ENCODE results near the gene SORD. TPM values are rescaled to one million over a fixed set of nuclear protein-coding genes. Genes with fewer than 3 reads are reported as not detected.

Gene SORD
- total and polyA plus RNA-seq, 9 of the 15 experiments (the other 6 are each of a cell fraction or from before 2014, with no cell fraction given) = 5.9 to 79.2 (median 29.6) TPM

- Histone ChIP-seq H3K9me1 (ENCODE audit: control insufficient read depth, insufficient read depth, low read length) (no peaks in the 10 kb centered on the region), H3K9me3 (replicated peaks; ENCODE audit: control insufficient read depth, insufficient read depth, low read depth, low read length) (no peaks in the 10 kb centered on the region), H3K27me3 (ENCODE audit: control insufficient read depth in 2 of 2, insufficient read depth in 2 of 2, low read length in 2 of 2) (no peaks in the 10 kb centered on the region), H3K4me2 (ENCODE audit: insufficient read depth, low read length) (no peak overlapping the region), H3K4me3 (no peak overlapping the region), H4K20me1 (replicated peaks; ENCODE audit: control insufficient read depth, insufficient read depth, low read length) (no peaks in the 10 kb centered on the region), H2AFZ (ENCODE audit: low read depth, low read length) (no peak overlapping the region), H3K36me3 (ENCODE audit: control insufficient read depth, insufficient read depth, low read length) (no peaks in the 10 kb centered on the region), H3K9ac (ENCODE audit: insufficient read depth in 1 of 2, low read depth in 2 of 2, low read length in 2 of 2) (no peak overlapping the region), H3K4me1 (replicated peaks in 1 of 2; ENCODE audit: control insufficient read depth in 2 of 2, insufficient read depth in 2 of 2, low read length in 2 of 2) (peaks cover 13 to 20% of the 10 kb centered on the region in 2 experiments; a peak in 4 of 5 replicates), H3K27ac (ENCODE audit: extremely low read depth, low read depth, low read length) (no peak overlapping the region), H3K79me2 (ENCODE audit: control insufficient read depth, insufficient read depth, low read length) (no peaks in the 10 kb centered on the region)
- POLR2A ChIA-PET = interaction anchor here (1.1 kb wide), 1 partner anchor 10 kb away, joined by 3 read pairs; no protein-coding TSS in a partner anchor
- FAIRE-seq (no peak), ATAC-seq (no peak; the same call in 2 of the 3 replicates), DNase-seq (ENCODE audit: extremely low read depth in 1 of 4, low spot score in 3 of 4) (no peak)
- in situ Hi-C loops (cut with MboI) = no loop called here
- intact Hi-C loops (cut with micrococcal nuclease) = no loop called here
- CTCF ChIA-PET (ENCODE audit: low intra/inter-chr PET ratio) = no interaction called here
- no TSS peak for BruUV-seq (replicated peaks)
- TF ChIP-seq RHOXF2B (CRISPR knock-in tag; conservative IDR thresholded peaks at IDR 0.05) = no peak
- TF ChIP-seq ZFPM2 (CRISPR knock-in tag; IDR thresholded peaks at IDR 0.05) = no peak
- TF ChIP-seq FOXP1 (CRISPR knock-in tag; IDR thresholded peaks at IDR 0.05) = no peak
- no peak for TF ChIP-seq BMI1 (IDR thresholded peaks at IDR 0.05; ENCODE audit: low read length)
- no peak for TF ChIP-seq ZNF263 (CRISPR knock-in tag; IDR thresholded peaks at IDR 0.05; ENCODE audit: borderline replicate concordance)
- TF ChIP-seq PHB2 (IDR thresholded peaks at IDR 0.05; ENCODE audit: low read depth) = no peak
- TF ChIP-seq ZBTB26 (CRISPR knock-in tag; IDR thresholded peaks at IDR 0.05) = no peak
- no peak for TF ChIP-seq BCL6 (CRISPR knock-in tag; IDR thresholded peaks at IDR 0.05)
- TF ChIP-seq TCF7 (IDR thresholded peaks at IDR 0.05; ENCODE audit: borderline replicate concordance) = no peak
- TF ChIP-seq ZNF197 (CRISPR knock-in tag; IDR thresholded peaks at IDR 0.05; ENCODE audit: low read depth) = no peak
- no peak for TF ChIP-seq RBFOX2 (IDR thresholded peaks at IDR 0.05; ENCODE audit: low read depth, low read length)
- no peak for TF ChIP-seq CCNT2 (IDR thresholded peaks at IDR 0.05; ENCODE audit: borderline replicate concordance, extremely low read depth, insufficient read length, low read depth, low read length)
- no peak for TF ChIP-seq FOXJ2 (tag; IDR thresholded peaks at IDR 0.05)
- TF ChIP-seq VEZF1 (CRISPR knock-in tag; IDR thresholded peaks at IDR 0.05) = no peak
- WGBS (ENCODE audit: insufficient coverage, low coverage, missing lambda C conversion rate) = 71% methylated on average over 7 of the region's 9 CpGs
These were observed 71.3 kb downstream of the SORD start for GRCh38 chr15:45094358-45094730.

Measured in K562 (cell line).